ENCODE results near the gene PRPF38B. TPM values are rescaled to one million over a fixed set of nuclear protein-coding genes. Genes with fewer than 3 reads are reported as not detected.

The PRPF38B gene
- total RNA-seq, 4 donors from 2014 or later: 13.8 to 17.1 (median 15.7) TPM

DNA sequence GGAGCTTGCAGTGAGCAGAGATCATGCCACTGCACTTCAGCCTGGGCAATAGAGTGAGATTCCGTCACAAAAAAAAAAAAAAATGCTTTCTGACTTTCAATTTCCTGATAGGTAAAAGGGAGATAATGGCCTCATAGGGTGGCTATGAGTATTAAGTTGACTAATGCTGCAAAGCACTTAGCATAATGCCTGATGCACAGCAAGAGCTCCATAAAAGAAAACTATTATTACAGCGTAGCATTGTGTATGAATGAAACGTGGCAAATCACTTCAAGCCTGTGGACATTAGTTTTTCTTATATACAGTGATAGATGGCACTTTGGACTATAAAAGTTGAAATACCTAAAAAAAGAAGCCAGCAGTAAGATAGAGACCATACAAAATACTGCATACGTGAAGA, 37.4 kb downstream of the PRPF38B start:
- in situ Hi-C loops (cut with MboI; ENCODE audit: low sequenced_read_pairs in 4 of 4) (no loop called here), intact Hi-C loops (cut with DNase I; ENCODE audit: low total_unique reads) (no loop called here)
- Histone ChIP-seq H3K36me3 (no peaks in the 10 kb centered on the region), H3K4me1 (no peaks in the 10 kb centered on the region), H3K27me3 (no peaks in the 10 kb centered on the region), H3K27ac (no peak overlapping the region), H3K4me3 (no peak overlapping the region), H3K9me3 (no peaks in the 10 kb centered on the region)
- DNase-seq: no peak
- ATAC-seq: no peak
- TF ChIP-seq POLR2A (IDR thresholded peaks at IDR 0.05): no peak
- TF ChIP-seq, protein P1, sequence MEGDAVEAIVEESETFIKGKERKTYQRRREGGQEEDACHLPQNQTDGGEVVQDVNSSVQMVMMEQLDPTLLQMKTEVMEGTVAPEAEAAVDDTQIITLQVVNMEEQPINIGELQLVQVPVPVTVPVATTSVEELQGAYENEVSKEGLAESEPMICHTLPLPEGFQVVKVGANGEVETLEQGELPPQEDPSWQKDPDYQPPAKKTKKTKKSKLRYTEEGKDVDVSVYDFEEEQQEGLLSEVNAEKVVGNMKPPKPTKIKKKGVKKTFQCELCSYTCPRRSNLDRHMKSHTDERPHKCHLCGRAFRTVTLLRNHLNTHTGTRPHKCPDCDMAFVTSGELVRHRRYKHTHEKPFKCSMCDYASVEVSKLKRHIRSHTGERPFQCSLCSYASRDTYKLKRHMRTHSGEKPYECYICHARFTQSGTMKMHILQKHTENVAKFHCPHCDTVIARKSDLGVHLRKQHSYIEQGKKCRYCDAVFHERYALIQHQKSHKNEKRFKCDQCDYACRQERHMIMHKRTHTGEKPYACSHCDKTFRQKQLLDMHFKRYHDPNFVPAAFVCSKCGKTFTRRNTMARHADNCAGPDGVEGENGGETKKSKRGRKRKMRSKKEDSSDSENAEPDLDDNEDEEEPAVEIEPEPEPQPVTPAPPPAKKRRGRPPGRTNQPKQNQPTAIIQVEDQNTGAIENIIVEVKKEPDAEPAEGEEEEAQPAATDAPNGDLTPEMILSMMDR (IDR thresholded peaks at IDR 0.05 in 4 of 5, conservative IDR thresholded peaks at IDR 0.05 in 1 of 5): no peak

DNA sequence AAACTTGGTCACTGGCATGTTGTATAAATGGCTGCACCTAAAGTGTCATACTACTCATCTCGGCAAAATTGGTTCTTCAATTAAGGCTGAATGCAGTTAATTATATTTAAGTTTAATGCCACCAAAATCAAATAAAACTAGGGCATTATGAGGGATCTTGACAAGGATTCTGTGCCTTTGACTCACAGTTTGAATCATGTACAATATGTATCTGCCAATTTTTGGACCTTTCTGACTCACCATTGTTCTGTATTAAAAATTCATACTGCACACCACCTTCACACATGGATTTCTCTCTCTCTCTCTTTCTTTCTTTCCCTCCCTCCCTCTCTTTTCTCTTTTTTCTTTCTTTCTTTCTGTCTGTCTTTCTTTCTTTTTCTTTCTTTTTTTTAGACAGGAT, 40.3 kb downstream of the PRPF38B start:
- TF ChIP-seq, protein P1 (IDR thresholded peaks at IDR 0.05 in 4 of 5, conservative IDR thresholded peaks at IDR 0.05 in 1 of 5): no peak
- no peak for TF ChIP-seq POLR2A (IDR thresholded peaks at IDR 0.05)
- ATAC-seq (no peak), DNase-seq (no peak)
- Histone ChIP-seq H3K27ac (no peak overlapping the region), H3K36me3 (no peaks in the 10 kb centered on the region), H3K4me1 (no peaks in the 10 kb centered on the region), H3K27me3 (no peaks in the 10 kb centered on the region), H3K9me3 (no peaks in the 10 kb centered on the region), H3K4me3 (no peak overlapping the region)
- in situ Hi-C loops (cut with MboI; ENCODE audit: low sequenced_read_pairs in 4 of 4) (no loop called here), intact Hi-C loops (cut with DNase I; ENCODE audit: low total_unique reads) (no loop called here)

DNA sequence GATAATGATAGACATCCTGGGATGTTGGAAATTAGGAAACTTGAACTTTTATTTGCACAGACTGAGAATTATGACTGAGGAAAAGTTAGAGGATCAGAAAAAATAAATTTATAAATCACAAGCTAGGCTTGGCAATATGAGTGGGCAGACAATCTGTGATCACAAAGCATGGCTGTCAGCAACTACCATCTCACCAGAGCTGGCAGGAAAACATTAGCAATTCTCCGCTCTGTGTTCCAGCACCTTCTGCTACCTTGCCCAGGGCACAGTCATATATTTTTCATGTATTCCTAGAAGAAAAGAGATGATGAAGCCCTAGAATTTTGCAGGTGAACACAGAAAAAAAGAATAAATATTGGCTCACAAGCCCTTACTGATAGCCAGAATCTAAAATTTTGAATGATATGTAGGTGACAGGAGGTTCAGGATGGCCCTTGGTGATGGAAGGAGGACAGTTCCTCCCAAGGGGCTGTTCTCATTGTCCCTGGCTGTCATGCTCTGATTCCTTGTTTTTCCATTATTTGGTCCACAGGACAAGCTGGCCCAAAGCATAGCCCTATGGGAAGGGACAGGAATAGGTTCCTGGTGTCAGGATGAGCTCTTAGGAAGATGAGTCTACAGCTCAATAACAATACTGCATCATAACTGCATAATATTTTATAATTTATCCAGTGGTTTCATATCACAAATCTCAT, 42.2 kb downstream of the PRPF38B start:
- no peaks in the 10 kb centered on the region for H3K9me3 ChIP-seq
- no peaks in the 10 kb centered on the region for H3K36me3 ChIP-seq
- in situ Hi-C loops (cut with MboI; ENCODE audit: low sequenced_read_pairs in 4 of 4) (no loop called here), intact Hi-C loops (cut with DNase I; ENCODE audit: low total_unique reads) (no loop called here)
- DNase-seq (no peak), ATAC-seq (no peak)
- no peak for TF ChIP-seq POLR2A (IDR thresholded peaks at IDR 0.05)
- TF ChIP-seq, protein P1 (IDR thresholded peaks at IDR 0.05 in 4 of 5, conservative IDR thresholded peaks at IDR 0.05 in 1 of 5): no peak
- no peaks in the 10 kb centered on the region for H3K27me3 ChIP-seq
- H3K4me3 ChIP-seq: no peak overlapping the region
- H3K27ac ChIP-seq: no peak overlapping the region
- no peaks in the 10 kb centered on the region for H3K4me1 ChIP-seq

DNA sequence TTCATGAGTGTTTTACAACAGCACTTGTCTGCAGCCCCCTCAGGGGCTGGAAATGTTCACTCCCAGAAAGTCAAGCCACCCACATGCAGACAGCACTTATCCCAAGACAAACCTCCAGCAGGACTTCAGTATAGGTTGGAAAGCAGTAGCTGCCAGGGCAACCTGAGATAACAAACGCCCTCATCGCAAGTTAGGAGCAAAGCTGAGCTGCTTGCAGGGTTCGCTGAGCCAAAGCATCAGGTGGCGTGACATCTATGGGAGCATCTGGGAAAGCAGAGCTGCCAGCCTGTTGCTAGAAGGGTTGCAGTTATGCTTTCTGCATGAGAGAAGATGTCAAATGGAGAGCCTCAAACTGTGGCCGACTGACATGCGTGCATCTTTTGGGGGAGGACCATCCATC, 50.1 kb downstream of the PRPF38B start:
- in situ Hi-C loops (cut with MboI; ENCODE audit: low sequenced_read_pairs in 4 of 4): loop anchor here in 3 of 4 donors (10.0 kb wide), 2 partner anchors 47 to 163 kb away; partner anchors contain the start of gene PRPF38B (in 2 of the 3)
- no peak for TF ChIP-seq POLR2A (IDR thresholded peaks at IDR 0.05)
- TF ChIP-seq, protein P1 (IDR thresholded peaks at IDR 0.05 in 4 of 5, conservative IDR thresholded peaks at IDR 0.05 in 1 of 5): no peak
- DNase-seq (no peak), ATAC-seq (no peak)
- peaks cover 0 to under 1% of the 10 kb centered on the region in 2 donors for H3K4me1 ChIP-seq
- no peaks in the 10 kb centered on the region for H3K36me3 ChIP-seq
- intact Hi-C loops (cut with DNase I; ENCODE audit: low total_unique reads): loop anchor here (10.0 kb wide), 1 partner anchor 353 kb away; the partner anchor contains the start of gene TMEM167B
- no peaks in the 10 kb centered on the region for H3K27me3 ChIP-seq
- H3K9me3 ChIP-seq: no peaks in the 10 kb centered on the region
- H3K27ac ChIP-seq: no peak overlapping the region
- H3K4me3 ChIP-seq: no peak overlapping the region

All from gastrocnemius medialis (tissue), 4 donors.